GM12892 (cell line): ENCODE data around the gene AURKAIP1.

Source experiments
- DNase-seq: peaks from one replicate; pipeline ENCODE4 v3.0.0; 2011; ENCODE audit not compliant: insufficient read length
- FAIRE-seq: peaks from 2 replicates; lab custom pipeline; 2011; peaks lifted over from hg19 to GRCh38; lab: Jason Lieb, UNC
- POLR2A ChIP-seq: IDR thresholded peaks from 2 replicates; pipeline ENCODE4 v1.6.1; 2011; ENCODE audit warnings: low read depth, low read length, control low read depth
- POLR2AphosphoS5 ChIP-seq: IDR thresholded peaks from 2 replicates; pipeline ENCODE4 v1.6.1; 2011; ENCODE audit warnings: low read depth, low read length, control low read depth
- TAF1 ChIP-seq: IDR thresholded peaks from 2 replicates; pipeline ENCODE4 v1.6.1; 2011; ENCODE audit warnings: low read depth, mild to moderate bottlenecking, control low read depth, low read length, borderline replicate concordance

The AURKAIP1 gene

DNA sequence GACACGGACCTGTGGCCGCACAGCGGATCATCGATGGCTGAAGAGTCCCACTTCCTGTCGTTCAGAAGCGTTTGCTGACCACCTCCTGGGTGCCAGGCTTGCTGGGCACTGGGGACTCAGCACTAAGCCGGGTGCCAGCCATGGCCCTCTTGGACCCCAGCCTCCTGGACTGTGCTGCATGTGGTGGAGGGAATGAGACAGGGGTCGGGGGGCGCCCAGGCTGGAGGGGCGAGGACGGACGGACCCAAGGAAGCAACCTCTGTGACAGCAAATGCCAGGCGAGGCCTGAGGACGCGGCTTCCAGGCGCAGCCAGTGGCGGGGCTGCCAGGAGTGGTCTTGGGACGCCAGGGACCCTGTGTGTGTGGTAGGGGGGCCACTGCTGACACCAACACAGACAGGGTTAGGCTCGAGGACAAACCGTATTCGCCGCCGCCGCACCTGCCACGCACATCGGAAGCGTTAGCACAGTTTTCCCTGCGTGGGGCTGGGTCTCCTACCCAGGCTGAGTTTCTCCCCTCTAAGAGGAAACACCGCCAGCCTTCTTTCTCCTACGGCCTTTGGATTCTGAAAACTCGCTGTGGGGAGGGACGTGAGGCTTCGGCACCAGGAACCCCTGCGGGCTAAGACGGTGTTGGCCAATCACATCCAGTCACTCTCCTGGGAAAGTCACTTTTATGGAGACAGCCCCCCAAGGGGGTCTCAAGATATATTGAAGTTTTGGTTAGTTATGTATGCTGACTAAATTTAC, 13.6 kb downstream of the AURKAIP1 start:
- TF ChIP-seq TAF1, result no peak
- no peak for TF ChIP-seq POLR2A
- no peak for TF ChIP-seq POLR2AphosphoS5
- DNase-seq, result no peak
- no peak for FAIRE-seq

- no peak for FAIRE-seq
- no peak for TF ChIP-seq TAF1
- TF ChIP-seq POLR2A, result no peak
- no peak for TF ChIP-seq POLR2AphosphoS5
- no peak for DNase-seq
Observed at GRCh38 chr1:1360506-1361169, 14.4 kb downstream of the AURKAIP1 start.

DNA sequence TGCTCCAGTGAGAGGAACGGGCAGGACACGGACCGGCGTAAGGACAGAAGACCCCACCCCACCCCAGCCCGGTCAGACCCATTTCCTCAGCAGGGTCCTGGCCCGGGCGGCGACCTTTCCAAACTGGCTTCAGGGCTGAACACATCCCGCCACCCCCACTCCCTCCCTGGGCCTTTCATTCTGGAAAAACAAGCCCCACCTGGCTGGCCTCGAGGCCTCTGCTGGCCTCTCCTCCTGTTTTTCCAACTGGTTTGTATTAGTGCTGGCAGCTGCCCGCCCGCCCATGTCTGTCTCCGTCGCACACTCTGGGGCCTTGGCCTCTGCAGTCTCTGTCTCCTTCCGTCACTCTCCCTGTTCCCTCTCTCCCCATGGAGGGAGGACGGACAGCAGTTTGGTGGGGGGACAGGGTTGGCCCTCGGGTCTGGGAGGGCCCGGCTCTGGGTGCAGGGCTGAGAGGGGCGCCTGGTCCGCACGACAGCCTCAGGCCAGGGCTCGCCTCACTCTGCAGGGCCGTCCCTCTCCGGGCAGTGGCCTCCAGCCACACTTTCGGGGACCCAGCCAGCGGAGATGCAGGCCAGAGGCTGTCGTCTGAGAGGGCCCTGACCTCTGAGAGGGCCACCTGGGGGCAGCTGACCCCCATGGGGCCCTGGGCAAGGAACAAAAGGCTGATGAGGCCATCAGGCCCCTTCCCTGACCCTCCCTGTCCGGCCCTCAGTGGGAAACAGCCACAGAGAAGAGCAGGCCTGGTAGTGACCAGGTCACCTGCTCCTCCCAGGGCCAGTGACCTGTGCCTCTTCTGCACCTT, 15.1 kb downstream of the AURKAIP1 start:
- DNase-seq (no peak), FAIRE-seq (no peak)
- TF ChIP-seq TAF1 (no peak), POLR2A (no peak)

- TF ChIP-seq POLR2AphosphoS5 (no peak), POLR2A (no peak), TAF1 (no peak)
- FAIRE-seq (no peak), DNase-seq (no peak)
Observed at GRCh38 chr1:1359308-1359663, 15.7 kb downstream of the AURKAIP1 start.

- no peak for DNase-seq
- FAIRE-seq, result no peak
Observed at GRCh38 chr1:1358433-1359271, 16.4 kb downstream of the AURKAIP1 start, which contains the start of gene MXRA8. MXRA8 (minus strand) TSS chr1:1358555; CDS start chr1:1358504, 51 bp downstream.

DNA sequence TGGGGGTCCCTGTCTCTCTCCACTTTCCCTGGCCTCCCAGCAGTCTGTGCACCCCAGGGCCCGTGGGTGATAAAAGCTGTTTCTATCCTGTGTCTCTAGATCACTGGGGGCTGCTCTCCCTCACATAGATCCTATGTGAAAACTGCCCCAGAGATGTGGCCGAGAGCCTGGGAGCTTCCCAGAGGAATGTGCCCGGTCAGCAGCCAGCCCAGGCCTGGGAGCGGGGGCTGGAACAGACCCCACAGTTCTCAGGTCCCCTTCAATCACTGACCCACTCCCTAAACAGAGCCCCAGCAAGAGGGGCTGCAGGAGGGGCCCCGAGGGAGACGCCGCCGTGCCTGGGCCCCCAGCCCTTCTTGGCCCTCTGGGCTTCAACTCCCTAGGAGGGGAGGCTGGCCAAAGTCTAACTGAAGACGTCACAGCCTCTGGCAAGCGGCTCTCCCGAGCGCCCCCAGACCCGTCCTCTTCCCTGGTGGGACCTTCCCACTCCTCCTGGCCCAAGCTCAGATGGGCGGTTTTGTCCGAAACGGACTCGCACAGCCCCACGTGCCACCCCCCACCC, 17.1 kb downstream of the AURKAIP1 start:
- no peak for TF ChIP-seq POLR2A
- TF ChIP-seq TAF1, result no peak
- TF ChIP-seq POLR2AphosphoS5, result no peak
- no peak for FAIRE-seq
- DNase-seq, result no peak

More at GRCh38 chr1:1358433-1359271, 16.4 kb downstream of the AURKAIP1 start, which contains the start of gene MXRA8:
- no peak for TF ChIP-seq POLR2AphosphoS5
- TF ChIP-seq POLR2A, result no peak
- TF ChIP-seq TAF1, result no peak

DNA sequence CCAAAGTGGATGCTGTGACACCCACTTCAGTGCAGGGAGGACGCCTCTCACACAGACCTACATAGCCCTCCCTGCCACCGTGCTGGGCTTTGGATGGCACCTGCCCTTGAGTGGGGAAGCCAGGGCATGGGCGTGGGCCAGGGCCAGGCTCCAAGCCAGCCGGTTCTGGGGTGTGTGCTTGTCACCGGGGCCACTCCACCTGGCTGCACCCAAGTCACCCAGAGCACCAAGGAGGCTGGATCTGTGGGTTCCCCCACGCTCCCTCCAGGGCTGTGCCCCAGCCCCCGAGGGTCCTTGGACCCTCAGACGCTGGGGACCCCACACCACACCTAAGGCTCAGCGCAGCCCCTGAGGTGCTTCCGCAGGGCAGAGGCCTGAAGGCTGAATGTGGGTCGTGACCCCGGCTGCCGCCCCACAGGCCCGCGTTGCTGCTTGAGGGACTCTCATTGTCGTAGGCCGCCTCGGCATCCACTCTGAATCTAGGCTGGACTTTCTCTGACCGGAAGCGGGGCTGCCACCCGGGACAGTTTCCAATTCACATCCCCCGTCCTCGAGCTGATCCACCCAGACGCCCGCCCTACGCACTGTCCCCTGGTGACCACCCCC, 18.1 kb downstream of the AURKAIP1 start:
- no peak for TF ChIP-seq POLR2AphosphoS5
- TF ChIP-seq POLR2A, result no peak
- TF ChIP-seq TAF1, result no peak
- FAIRE-seq (no peak), DNase-seq (no peak)

- TF ChIP-seq POLR2AphosphoS5 (no peak), TAF1 (no peak), POLR2A (no peak)
- no peak for FAIRE-seq
- no peak for DNase-seq
Observed at GRCh38 chr1:1356166-1356795, 18.7 kb downstream of the AURKAIP1 start.

- TF ChIP-seq POLR2AphosphoS5, result no peak
- TF ChIP-seq TAF1, result no peak
- TF ChIP-seq POLR2A, result no peak
- FAIRE-seq (no peak), DNase-seq (no peak)
Observed at GRCh38 chr1:1355416-1355815, 19.6 kb downstream of the AURKAIP1 start.
